Measurements from ENCODE around the gene FAM118B. TPM values are rescaled to one million over a fixed set of nuclear protein-coding genes. Genes with fewer than 3 reads are reported as not detected.

The FAM118B gene
- total and polyA plus RNA-seq, 2 of the 8 experiments (the other 6 are each of a cell fraction or from before 2014, with no cell fraction given) = 25.3 to 48.3 TPM

- TF ChIP-seq CHD7 (IDR thresholded peaks at IDR 0.05; ENCODE audit: insufficient replicate concordance, low read length) (no peak), HDAC6 (IDR thresholded peaks at IDR 0.05; ENCODE audit: low read depth, low read length) (no peak), EZH2 (IDR thresholded peaks at IDR 0.05; ENCODE audit: low read depth, low read length, severe bottlenecking) (no peak), POLR2A (IDR thresholded peaks at IDR 0.05; ENCODE audit: control extremely low read depth in 1 of 2, low read depth in 2 of 2, low read length in 2 of 2) (no peak)
Measured at GRCh38 chr11:126305699-126306098, 94.1 kb downstream of the FAM118B start (continued).
